GM21423 (cell line): ENCODE measurements around the gene GSDME.
"Not testable (repeated sequence)": the region's sequence is repeated elsewhere in the genome, so short reads cannot be mapped to it uniquely, and the experiment has no call there.

Experiments
- ATAC-seq: cut with Tn5 transposase; IDR thresholded peaks from one replicate; pipeline ENCODE4 v1.9.1; 2021; ENCODE audit warnings: mild to moderate bottlenecking, moderate library complexity; ENCODE audit not compliant: unreplicated experiment

Gene GSDME

GRCh38 chr7:24757353-24758275, at the start of gene GSDME:
TSS of gene GSDME (minus strand) at chr7:24757464. CDS start at chr7:24749774, 7,690 bp downstream.
- ATAC-seq: peak; percentile 46

DNA sequence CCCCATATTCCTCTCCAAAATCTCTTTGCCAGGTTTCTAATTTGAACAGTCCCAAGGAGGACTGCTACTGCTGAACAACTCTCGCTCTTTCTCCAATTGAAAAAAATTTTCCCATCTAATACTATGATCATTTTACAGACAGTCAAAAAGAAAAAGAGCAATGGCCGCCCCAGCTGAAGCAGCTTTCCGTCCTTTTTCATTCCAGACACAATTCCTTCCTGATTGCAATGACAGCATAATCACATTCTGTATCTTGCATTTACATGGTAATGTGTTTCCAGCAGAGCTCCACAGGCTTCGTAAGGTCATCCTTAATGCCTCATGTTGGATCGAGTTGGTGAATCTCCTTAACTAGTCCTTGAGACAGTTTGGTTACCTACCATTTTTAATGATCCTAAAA, 45.0 kb upstream of the GSDME start:
- ATAC-seq: no peak

DNA sequence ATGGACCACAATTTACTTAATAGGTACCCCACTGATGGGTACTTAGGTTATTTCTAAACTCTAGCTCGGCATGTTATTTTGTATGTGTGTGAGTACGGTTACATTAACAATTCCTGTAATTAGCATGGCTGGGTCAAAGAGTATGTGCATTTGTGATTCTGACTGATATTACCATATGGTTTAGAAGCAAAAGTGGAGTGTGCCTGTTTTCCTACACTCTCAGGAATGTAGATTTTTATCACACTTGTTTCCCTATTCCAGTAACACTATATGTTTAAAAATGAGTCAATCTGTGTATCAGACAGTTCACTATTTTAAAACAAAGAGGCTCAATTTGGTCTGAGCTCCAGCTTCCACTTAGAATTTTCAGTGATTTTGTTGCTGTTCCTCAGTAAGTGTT, 44.6 kb upstream of the GSDME start:
- ATAC-seq: no peak

DNA sequence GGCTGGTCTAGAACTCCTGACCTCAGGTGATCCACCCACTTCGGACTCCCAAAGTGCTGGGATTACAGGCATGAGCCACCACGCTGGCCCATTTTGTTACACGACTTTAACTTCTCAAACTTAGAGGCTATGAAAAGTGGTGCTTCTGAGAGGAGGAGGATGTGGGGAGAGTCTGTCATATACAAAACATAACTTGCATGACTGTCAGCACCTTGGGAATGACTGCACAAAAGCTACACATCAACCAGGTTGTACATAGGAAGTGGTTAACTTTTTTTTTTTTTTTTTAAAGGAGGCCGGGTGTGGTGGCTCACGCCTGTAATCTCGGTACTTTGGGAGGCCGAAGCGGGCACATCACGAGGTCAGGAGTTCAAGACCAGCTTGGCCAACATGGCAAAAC, 43.4 kb upstream of the GSDME start:
- no peak for ATAC-seq

DNA sequence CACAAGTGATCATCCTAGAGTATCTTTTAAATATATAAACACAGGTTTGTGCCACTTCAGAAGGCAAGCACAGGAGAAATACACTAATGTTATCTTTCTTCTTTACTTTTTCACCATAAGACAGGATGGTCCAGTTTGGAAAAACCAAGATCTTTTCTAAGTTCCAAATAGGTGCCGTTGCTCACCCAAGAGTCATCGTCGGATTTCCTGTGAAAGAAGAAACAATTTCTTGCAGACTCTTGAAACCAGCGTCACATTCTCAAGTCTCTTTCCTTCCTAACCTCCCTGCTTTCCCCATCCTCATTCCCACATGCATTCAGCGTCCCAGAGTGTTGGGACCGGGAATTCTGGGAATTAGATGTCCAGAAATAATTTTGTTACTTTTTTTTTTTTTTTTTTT, 42.8 kb upstream of the GSDME start:
- no peak for ATAC-seq

GRCh38 chr7:24799506-24799905, 42.2 kb upstream of the GSDME start:
- no peak for ATAC-seq

DNA sequence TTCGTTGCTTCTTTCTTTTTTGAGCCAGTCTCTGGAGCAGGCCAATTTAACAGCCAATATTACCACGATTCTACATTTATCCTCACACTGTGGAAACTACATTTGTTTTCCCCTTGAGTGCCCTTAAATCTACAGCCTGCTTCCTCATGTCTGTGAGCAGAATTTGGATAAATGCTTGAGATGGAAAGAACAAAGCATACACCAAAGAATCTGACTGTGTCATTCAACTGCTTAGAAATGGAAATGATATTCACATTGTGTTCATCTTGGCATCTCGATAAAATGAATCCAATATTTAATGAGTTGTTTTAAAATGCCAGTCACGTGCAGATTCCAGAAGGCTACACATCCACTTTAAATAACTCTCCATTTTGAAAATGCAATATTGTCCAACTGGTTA, 41.0 kb upstream of the GSDME start:
- no peak for ATAC-seq

DNA sequence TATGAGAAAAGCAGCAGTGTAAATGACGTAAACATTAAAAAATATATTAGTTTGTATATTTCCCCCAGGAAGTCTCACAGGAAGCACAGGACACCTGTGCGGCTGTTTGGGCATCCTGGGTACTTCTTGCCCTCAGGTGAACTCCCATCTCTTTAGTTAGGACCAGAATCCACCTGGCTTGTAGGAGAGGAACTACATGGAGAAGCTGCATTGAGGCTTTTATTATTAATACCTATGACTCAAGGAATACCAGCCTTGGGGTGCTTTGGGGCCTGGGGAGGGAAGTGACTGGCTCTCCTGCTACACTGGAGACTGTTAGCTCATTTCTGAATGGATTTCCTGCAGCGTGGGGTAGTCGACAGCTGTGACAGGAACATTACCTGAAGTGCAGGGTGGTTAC, 40.0 kb upstream of the GSDME start:
- ATAC-seq: no peak

DNA sequence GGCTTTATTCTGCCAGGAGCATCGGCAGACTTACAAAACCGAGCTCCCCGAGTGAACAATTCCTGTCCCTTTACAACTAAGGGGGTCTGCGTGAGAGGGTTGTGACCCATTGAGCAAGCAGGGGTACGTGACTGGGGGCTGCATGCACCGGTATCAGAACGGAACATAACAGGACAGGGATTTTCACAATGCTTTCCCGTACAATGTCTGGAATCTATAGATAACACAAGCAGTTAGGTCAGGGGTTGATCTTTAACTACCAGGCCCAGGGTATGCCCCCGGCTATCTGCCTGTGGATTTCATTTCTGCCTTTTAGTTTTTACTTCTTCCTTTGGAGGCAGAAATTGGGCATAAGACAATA, 38.1 kb upstream of the GSDME start:
- no peak for ATAC-seq

DNA sequence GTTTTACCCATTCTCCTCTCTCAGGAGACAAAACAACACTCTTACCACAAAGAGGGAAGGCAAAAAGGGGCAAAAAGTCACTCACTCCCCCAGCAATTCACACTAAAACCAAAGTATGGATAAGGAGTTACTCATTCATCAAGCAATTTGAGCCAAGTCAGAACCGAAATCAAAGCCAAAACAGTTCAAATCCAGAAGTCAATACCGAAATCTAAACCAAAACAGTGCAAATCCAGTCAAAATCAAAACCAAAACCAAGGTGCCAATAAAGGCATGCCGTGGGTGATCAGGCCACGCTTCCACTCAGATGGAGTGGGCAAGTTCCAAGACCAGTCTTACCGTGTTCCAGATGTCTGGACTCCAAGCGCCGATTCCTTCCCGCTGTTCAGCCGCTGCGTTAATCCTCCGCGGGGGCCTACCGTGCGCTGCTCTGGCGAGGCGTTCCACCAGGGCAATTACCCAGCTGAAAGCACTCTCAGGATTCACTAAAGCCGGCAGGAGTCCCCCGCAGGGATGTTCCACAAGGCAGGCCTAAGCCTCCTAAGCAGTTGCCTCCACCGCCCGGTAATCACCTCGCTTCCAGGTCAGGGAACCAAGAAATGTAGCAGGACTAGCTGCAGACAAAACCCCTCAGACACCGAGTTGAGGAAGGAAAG, 37.6 kb upstream of the GSDME start:
- not testable (repeated sequence) for ATAC-seq

GRCh38 chr7:24793982-24794648, 36.9 kb upstream of the GSDME start:
- no peak for ATAC-seq

- no peak for ATAC-seq
Measured at GRCh38 chr7:24788961-24789576, 31.8 kb upstream of the GSDME start.

GRCh38 chr7:24788075-24788474, 30.8 kb upstream of the GSDME start:
- no peak for ATAC-seq

DNA sequence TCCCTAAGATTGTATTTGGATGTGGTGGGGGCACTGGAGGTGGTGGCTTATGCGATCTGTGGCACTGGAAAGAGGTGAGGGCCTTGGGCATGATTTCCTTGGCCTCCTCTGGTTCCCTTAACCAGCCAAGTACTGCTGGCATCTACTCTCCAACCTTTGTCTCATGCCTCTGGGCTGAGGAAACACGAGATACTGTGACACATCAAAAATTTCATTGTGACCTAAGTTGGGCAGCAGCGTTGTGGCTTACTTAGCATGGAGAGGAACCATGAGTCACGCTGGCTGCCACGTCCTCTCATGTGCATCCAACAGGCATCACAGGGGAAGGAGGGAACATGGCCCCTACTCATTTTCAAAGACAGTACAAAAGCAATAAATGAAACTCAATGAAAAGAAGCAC, 29.7 kb upstream of the GSDME start:
- ATAC-seq: peak; percentile 59

DNA sequence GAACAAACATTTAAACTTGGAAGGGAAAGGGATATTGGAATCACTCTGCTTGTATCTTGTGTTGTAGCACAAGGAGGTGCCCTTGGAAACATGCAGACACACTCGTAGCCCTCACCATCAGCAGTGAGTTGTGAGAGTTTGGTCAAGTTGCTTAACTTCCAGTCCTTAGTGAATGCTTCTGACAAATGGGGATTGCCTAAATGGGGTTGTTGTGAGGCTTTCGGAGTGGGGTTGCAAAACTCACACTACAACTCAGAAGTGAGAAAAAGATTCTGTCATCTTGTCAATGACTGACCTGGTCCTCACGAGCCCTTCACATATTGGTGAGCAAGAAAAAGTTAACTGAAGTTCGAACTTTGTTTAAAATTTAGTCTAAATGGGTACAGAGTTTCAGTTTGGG, 29.0 kb upstream of the GSDME start:
- ATAC-seq: no peak

DNA sequence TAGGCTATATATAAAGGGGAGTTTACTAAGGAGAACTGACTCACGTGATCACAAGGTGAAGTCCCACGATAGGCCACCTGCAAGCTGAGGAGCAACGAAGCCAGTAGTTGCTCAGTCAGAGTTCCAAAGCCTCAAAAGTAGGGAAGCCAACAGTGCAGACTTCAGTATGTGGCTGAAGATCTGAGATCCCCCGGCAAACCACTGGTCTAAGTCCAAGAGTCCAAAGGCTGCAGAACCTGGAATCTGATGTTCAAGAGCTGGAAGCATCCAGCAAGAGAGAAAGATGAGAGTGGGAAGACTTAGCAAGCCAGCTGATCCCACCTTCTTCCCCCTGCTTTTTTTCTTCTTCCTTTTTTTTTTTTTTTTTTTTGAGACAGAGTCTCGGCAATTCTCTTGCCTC, 27.0 kb upstream of the GSDME start:
- ATAC-seq: no peak

- ATAC-seq: no peak
Measured at GRCh38 chr7:24783698-24784097, 26.4 kb upstream of the GSDME start.

DNA sequence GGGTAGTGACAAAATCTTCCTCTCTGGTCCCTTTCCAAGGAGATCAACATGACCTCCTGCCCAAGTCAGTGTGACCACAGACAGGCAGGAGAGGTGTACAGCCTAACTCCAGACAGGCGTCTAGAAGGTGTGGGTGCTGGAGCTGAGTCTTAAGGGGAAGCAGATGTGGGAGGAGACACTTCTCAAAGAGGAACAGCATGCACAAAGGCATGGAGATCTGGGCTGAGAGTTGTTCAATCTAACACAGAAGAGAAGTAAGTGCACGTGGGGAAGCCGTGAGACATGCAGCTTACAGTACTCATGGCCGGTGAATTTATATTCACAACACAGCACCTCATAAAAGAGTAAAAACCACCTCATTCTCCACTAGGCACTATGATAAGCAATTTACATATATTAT, 23.8 kb upstream of the GSDME start:
- no peak for ATAC-seq

GRCh38 chr7:24779283-24779655, 22.0 kb upstream of the GSDME start:
- ATAC-seq: no peak

GRCh38 chr7:24778543-24779282, 21.4 kb upstream of the GSDME start:
- no peak for ATAC-seq

GRCh38 chr7:24777806-24778205, 20.5 kb upstream of the GSDME start:
- no peak for ATAC-seq
